GM23248 (cell line): ENCODE measurements around the gene CCL23. TPM values are rescaled to one million over a fixed set of nuclear protein-coding genes. Genes with fewer than 3 reads are reported as not detected.
"Not testable (repeated sequence)": the region's sequence is repeated elsewhere in the genome, so short reads cannot be mapped to it uniquely, and the experiment has no call there.

Source experiments
- DNase-seq: peaks from one replicate; pipeline ENCODE4 v3.0.0-alpha.2; 2015
- H2AFZ ChIP-seq: fragments of 200-600 bp; sonication (generic); 2 replicates; pipeline ENCODE4 v1.6.1; 2016; ENCODE audit warnings: antibody characterized with exemption
- H3F3A ChIP-seq: fragments of 200-600 bp; sonication (generic); 2 replicates; pipeline ENCODE4 v1.6.1; 2016; ENCODE audit warnings: mild to moderate bottlenecking, antibody characterized with exemption, mixed run types; ENCODE audit not compliant: insufficient read depth
- H3K27ac ChIP-seq: fragments of 200-600 bp; sonication (generic); 2 replicates; pipeline ENCODE4 v1.5.1; 2016; ENCODE audit warnings: mild to moderate bottlenecking
- H3K27me3 ChIP-seq: fragments of 200-600 bp; sonication (generic); replicated peaks from 2 replicates; pipeline ENCODE4 v1.6.1; 2016; ENCODE audit warnings: mild to moderate bottlenecking; ENCODE audit not compliant: insufficient read depth
- H3K36me3 ChIP-seq: fragments of 200-600 bp; sonication (generic); 2 replicates; pipeline ENCODE4 v1.6.1; 2016; ENCODE audit warnings: low read depth, mild to moderate bottlenecking
- H3K4me1 ChIP-seq: fragments of 200-600 bp; sonication (generic); 2 replicates; pipeline ENCODE4 v1.6.1; 2016; ENCODE audit warnings: mild to moderate bottlenecking; ENCODE audit not compliant: insufficient read depth
- H3K4me2 ChIP-seq: fragments of 200-600 bp; sonication (generic); one replicate; pipeline ENCODE4 v1.6.1; 2016; ENCODE audit warnings: mild to moderate bottlenecking; ENCODE audit not compliant: unreplicated experiment
- H3K4me3 ChIP-seq: fragments of 200-600 bp; sonication (generic); 2 replicates; pipeline ENCODE4 v1.5.1; 2016; ENCODE audit warnings: mild to moderate bottlenecking
- H3K79me2 ChIP-seq: fragments of 200-600 bp; sonication (generic); 2 replicates; pipeline ENCODE4 v1.6.1; 2016; ENCODE audit warnings: mild to moderate bottlenecking; ENCODE audit not compliant: insufficient read depth
- H3K9ac ChIP-seq: fragments of 200-600 bp; sonication (generic); 2 replicates; pipeline ENCODE4 v1.6.1; 2016; ENCODE audit warnings: mild to moderate bottlenecking
- H3K9me2 ChIP-seq: fragments of 200-600 bp; sonication (generic); 2 replicates; pipeline ENCODE4 v1.6.1; 2016; ENCODE audit warnings: mixed run types, mild to moderate bottlenecking, moderate library complexity; ENCODE audit not compliant: insufficient read depth
- H3K9me3 ChIP-seq: fragments of 200-600 bp; sonication (generic); one replicate; pipeline ENCODE4 v1.6.1; 2017; ENCODE audit warnings: low read depth
- H4K20me1 ChIP-seq: fragments of 200-600 bp; sonication (generic); 2 replicates; pipeline ENCODE4 v1.6.0; 2016; ENCODE audit not compliant: insufficient read depth
- EZH2 ChIP-seq: fragments of 200-600 bp; sonication (generic); IDR thresholded peaks from 2 replicates; pipeline ENCODE4 v1.6.1; 2018; ENCODE audit warnings: antibody characterized with exemption, mild to moderate bottlenecking; ENCODE audit not compliant: insufficient read depth, poor library complexity, severe bottlenecking
- EZH2phosphoT487 ChIP-seq: fragments of 200-600 bp; sonication (generic); IDR thresholded peaks from 2 replicates; pipeline ENCODE4 v1.6.1; 2018; ENCODE audit warnings: antibody characterized with exemption, moderate library complexity, mild to moderate bottlenecking, low read depth; ENCODE audit not compliant: insufficient read depth
- WGBS, 2 experiments: methylation state at CpG; one replicate each; pipeline ENCODE4 v1.1.6; 2015 to 2017; ENCODE audit warnings: low lambda C conversion rate in 2 of 2, low coverage in 1 of 2; ENCODE audit errors: missing lambda C conversion rate in 2 of 2; 5-methylcytosine and 5-hydroxymethylcytosine counted together
- in situ Hi-C: fragments of 300-500 bp; cut with MboI; formaldehyde crosslinking; loops from 2 replicates; pipeline ENCODE4 v1.15.0; 2020
- polyA plus RNA-seq: library from polyadenylated mRNA; unstranded; fragments of >200 nt; fragmentation: Nextera tagmentation; extraction: Ambion mirVana; gene quantifications from 2 replicates; pipeline ENCODE4 v1.2.1, GENCODE V29; 2016
- total RNA-seq: library from RNA; depleted of rRNA; stranded (reverse); fragments of >200 nt; shearing (Covaris generic); gene quantifications from 2 replicates; pipeline ENCODE4 v1.2.3, GENCODE V29; 2014

The CCL23 gene
- total and polyA plus RNA-seq, 2 experiments from 2014 or later: not detected

- TF ChIP-seq EZH2phosphoT487 (no peak), EZH2 (no peak)
- in situ Hi-C loops: no loop called here
- 35 to 36% methylated on average over 6 of the region's 6 CpGs for WGBS, 2 experiments
Measured at GRCh38 chr17:36024106-36024869, 6.5 kb upstream of the CCL23 start.

GRCh38 chr17:36019423-36019822 lies 1.7 kb upstream of the CCL23 start:
- in situ Hi-C loops: no loop called here
- H3K27ac ChIP-seq: no peak overlapping the region
- H3K4me3 ChIP-seq: no peak overlapping the region
- H4K20me1 ChIP-seq: no peaks in the 10 kb centered on the region
- H3K4me2 ChIP-seq: no peak overlapping the region
- H3K79me2 ChIP-seq: no peaks in the 10 kb centered on the region
- WGBS, 2 experiments: 53 to 56% methylated on average over 2 of the region's 2 CpGs
- no peaks in the 10 kb centered on the region for H3F3A ChIP-seq
- TF ChIP-seq EZH2phosphoT487 (no peak), EZH2 (no peak)
- H2AFZ ChIP-seq: no peak overlapping the region
- no peak overlapping the region for H3K9ac ChIP-seq
- H3K9me2 ChIP-seq: no peaks in the 10 kb centered on the region
- H3K9me3 ChIP-seq: no peaks in the 10 kb centered on the region
- no peaks in the 10 kb centered on the region for H3K4me1 ChIP-seq
- no peaks in the 10 kb centered on the region for H3K36me3 ChIP-seq
- H3K27me3 ChIP-seq: no peaks in the 10 kb centered on the region
- DNase-seq: no peak

More at GRCh38 chr17:36024106-36024869, 6.5 kb upstream of the CCL23 start:
- H3K9me3 ChIP-seq: no peaks in the 10 kb centered on the region
- H3K9me2 ChIP-seq: no peaks in the 10 kb centered on the region
- H2AFZ ChIP-seq: no peak overlapping the region
- H3K4me1 ChIP-seq: no peaks in the 10 kb centered on the region
- H3K4me2 ChIP-seq: no peak overlapping the region
- no peak overlapping the region for H3K27ac ChIP-seq
- H3K4me3 ChIP-seq: no peak overlapping the region
- H3K27me3 ChIP-seq: no peaks in the 10 kb centered on the region
- DNase-seq: no peak
- H4K20me1 ChIP-seq: no peaks in the 10 kb centered on the region
- H3K36me3 ChIP-seq: no peaks in the 10 kb centered on the region
- H3F3A ChIP-seq: no peaks in the 10 kb centered on the region
- H3K79me2 ChIP-seq: no peaks in the 10 kb centered on the region
- H3K9ac ChIP-seq: no peak overlapping the region

GRCh38 chr17:36016555-36016954 lies 1.2 kb downstream of the CCL23 start:
- Histone ChIP-seq H3K36me3 (no peaks in the 10 kb centered on the region), H3K9me3 (no peaks in the 10 kb centered on the region), H3K4me2 (no peak overlapping the region), H3K27me3 (no peaks in the 10 kb centered on the region), H3K9me2 (no peaks in the 10 kb centered on the region), H3K79me2 (no peaks in the 10 kb centered on the region), H3K9ac (no peak overlapping the region), H3F3A (no peaks in the 10 kb centered on the region), H2AFZ (no peak overlapping the region), H4K20me1 (no peaks in the 10 kb centered on the region), H3K4me1 (no peaks in the 10 kb centered on the region), H3K4me3 (no peak overlapping the region), H3K27ac (no peak overlapping the region)
- no peak for DNase-seq
- in situ Hi-C loops: no loop called here
- TF ChIP-seq EZH2 (no peak), EZH2phosphoT487 (no peak)
- WGBS, 2 experiments: 31 to 43% methylated on average over 2 of the region's 2 CpGs

- not testable (repeated sequence) for DNase-seq
Measured at GRCh38 chr17:36015895-36016294, 1.9 kb downstream of the CCL23 start.

GRCh38 chr17:36014946-36015345 lies 2.8 kb downstream of the CCL23 start:
- H3K27me3 ChIP-seq: no peaks in the 10 kb centered on the region
- DNase-seq: no peak
- no peaks in the 10 kb centered on the region for H3F3A ChIP-seq
- no peak overlapping the region for H3K4me3 ChIP-seq
- no peaks in the 10 kb centered on the region for H3K79me2 ChIP-seq
- no peak overlapping the region for H3K4me2 ChIP-seq
- H3K9ac ChIP-seq: no peak overlapping the region
- H4K20me1 ChIP-seq: no peaks in the 10 kb centered on the region
- H2AFZ ChIP-seq: no peak overlapping the region
- no peak for TF ChIP-seq EZH2phosphoT487
- TF ChIP-seq EZH2: no peak
- 37 to 44% methylated on average over 5 of the region's 5 CpGs for WGBS, 2 experiments
- in situ Hi-C loops: no loop called here
- H3K27ac ChIP-seq: no peak overlapping the region
- H3K36me3 ChIP-seq: no peaks in the 10 kb centered on the region
- H3K9me3 ChIP-seq: no peaks in the 10 kb centered on the region
- no peaks in the 10 kb centered on the region for H3K9me2 ChIP-seq
- no peaks in the 10 kb centered on the region for H3K4me1 ChIP-seq

More at GRCh38 chr17:36015895-36016294, 1.9 kb downstream of the CCL23 start:
- H3F3A ChIP-seq, H3K4me2 ChIP-seq, H3K36me3 ChIP-seq, H3K9ac ChIP-seq, H3K9me2 ChIP-seq, H3K4me3 ChIP-seq, H2AFZ ChIP-seq, H3K79me2 ChIP-seq, H3K4me1 ChIP-seq, H4K20me1 ChIP-seq, in situ Hi-C loops, H3K27me3 ChIP-seq, H3K27ac ChIP-seq, H3K9me3 ChIP-seq: not testable (repeated sequence)
- WGBS, 2 experiments: 60 to 62% methylated on average over 4 of the region's 4 CpGs
